LNCaP clone FGC (cell line): Measurements from ENCODE around the gene PPP1R37.

Experiments
- DNase-seq: peaks from one replicate; pipeline ENCODE4 v3.0.0-alpha.2; 2011; ENCODE audit warnings: low read depth
- H3K4me3 ChIP-seq: 2 replicates; pipeline ENCODE4 v1.5.1; 2011; ENCODE audit warnings: mild to moderate bottlenecking, low read depth, low read length, control low read depth
- TF ChIP-seq, protein P1 (sequence below): IDR thresholded peaks from 2 replicates; pipeline ENCODE4 v1.5.1; 2012; ENCODE audit warnings: mild to moderate bottlenecking; ENCODE audit not compliant: control insufficient read depth, insufficient read depth; ENCODE audit errors: extremely low read depth

Gene PPP1R37

DNA sequence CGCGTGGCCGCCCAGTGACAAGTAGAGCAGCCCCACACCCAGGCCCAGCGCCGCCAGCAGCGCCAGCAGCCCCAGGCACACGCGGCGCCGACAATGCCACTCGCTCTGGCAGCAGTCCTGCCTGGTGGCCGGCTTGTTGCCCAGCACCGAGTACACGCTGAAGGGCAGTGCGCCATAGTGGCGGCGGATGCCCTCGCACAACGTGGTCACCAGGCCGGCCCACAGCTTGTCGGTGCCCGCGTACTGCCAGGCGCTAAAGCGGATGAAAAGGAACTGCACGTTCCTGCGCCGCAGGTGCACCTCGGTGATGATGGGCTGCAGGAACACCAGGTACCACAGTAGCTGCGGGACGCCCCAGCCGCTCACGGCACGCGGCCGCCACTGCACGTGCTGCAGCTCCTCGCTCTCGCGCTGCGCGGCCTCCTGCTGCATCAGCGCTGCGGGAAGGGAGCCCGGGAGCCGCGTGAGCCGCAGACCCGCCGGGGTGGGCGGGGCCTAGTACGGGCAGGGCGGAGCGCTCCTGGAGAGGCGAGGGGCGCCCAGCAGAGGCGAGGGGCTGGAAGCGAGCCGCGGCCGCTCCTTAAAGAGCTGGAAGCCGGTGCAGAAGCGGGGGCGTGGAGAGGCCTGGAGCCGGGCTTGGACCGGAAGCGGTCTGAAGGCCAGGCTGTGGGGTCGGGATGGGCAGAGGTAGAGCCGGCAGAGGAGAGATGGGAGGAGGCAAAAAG is 60.5 kb downstream of the PPP1R37 start:
- H3K4me3 ChIP-seq: no peak overlapping the region
- no peak for DNase-seq

DNA sequence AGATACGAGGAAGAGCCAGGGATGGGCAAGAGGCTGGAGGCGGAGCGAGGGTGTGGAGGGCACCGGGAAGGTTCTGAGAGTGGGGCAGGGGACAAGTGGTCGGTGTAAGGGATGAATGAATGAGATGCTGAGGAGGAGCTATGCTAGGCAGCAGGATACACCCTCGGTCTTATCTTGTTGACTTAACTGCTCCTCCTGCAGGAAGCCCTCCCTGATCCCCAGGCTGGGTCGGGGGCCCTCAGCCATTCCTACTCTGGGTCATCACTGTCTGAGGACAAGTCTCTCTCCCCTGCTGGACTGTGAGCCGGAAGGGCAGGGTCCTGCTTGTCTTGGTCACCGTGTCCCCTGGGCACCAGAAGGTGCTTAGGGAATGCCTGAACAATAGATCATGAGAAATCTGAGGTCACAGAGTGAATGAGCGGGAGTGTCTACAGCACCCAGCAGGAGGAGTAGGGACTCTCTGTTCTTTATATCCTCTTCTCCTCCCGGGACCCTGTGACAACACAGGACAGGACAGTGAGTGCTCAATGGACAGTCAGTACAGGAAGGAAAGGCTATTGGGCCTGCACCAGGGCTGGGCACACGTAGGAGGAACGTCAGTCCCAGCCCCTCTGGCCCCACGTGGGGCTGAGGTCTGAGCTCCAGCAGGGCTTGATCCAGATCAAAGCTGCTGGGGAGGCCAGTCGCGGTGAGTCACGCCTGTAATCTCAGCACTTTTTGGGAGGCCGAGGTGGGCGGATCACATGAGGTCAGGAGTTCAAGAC is 61.3 kb downstream of the PPP1R37 start:
- TF ChIP-seq, protein P1, sequence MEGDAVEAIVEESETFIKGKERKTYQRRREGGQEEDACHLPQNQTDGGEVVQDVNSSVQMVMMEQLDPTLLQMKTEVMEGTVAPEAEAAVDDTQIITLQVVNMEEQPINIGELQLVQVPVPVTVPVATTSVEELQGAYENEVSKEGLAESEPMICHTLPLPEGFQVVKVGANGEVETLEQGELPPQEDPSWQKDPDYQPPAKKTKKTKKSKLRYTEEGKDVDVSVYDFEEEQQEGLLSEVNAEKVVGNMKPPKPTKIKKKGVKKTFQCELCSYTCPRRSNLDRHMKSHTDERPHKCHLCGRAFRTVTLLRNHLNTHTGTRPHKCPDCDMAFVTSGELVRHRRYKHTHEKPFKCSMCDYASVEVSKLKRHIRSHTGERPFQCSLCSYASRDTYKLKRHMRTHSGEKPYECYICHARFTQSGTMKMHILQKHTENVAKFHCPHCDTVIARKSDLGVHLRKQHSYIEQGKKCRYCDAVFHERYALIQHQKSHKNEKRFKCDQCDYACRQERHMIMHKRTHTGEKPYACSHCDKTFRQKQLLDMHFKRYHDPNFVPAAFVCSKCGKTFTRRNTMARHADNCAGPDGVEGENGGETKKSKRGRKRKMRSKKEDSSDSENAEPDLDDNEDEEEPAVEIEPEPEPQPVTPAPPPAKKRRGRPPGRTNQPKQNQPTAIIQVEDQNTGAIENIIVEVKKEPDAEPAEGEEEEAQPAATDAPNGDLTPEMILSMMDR: no peak
- no peak overlapping the region for H3K4me3 ChIP-seq
- no peak for DNase-seq

More for the DNA sequence above, 60.5 kb downstream of the PPP1R37 start:
- TF ChIP-seq, protein P1: no peak

DNA sequence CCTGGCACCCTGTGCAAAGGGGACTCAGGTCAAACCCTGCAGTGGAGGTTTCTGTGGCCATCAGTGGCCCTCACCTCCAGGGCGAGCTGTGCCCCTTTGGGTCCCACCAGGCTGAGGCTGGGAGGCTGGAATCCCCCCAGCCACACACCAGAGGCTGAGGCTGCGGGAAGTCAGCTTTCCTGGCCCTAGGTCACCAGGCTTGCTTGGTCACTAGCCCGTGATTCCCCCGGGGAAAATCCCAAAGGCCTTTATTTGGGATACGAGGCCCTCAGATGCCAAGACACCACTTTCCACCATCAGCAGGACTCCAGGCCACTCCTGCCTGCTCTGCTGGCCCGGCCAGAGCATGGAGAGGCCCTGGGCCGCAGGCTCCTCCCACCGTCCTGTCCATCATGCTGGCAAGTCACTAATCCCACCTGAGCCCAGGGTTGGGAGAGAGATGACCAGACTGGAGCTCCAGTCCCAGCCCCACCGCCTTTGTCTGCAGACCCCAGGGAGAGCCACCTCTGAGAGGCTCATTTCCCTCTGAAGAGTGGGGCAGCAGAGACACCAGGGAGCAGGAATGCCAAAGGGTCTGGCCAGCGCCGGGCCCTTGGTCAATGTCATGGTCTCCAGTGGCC is 63.1 kb downstream of the PPP1R37 start:
- DNase-seq: no peak
- TF ChIP-seq, protein P1: no peak
- H3K4me3 ChIP-seq: no peak overlapping the region

DNA sequence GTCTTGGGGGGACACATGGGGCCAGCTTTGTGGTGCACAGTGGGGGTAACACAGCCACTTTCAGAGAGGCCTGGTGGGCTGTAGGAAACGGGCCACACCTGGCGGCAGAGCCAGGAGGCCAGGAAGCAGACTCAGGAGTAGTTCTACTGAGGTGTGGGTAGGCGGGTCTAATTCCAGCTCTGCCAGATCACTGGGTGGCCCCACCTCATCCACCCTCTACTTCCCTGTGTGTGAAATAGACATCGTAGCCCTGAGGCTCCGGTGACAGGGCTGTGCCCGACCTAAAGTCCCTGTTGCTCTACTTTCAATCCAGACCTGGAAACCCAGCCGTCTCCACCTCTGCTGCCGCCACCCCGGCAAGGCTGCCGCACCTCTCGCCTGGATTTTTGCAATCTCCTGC is 63.8 kb downstream of the PPP1R37 start:
- DNase-seq: no peak
- TF ChIP-seq, protein P1: no peak

DNA sequence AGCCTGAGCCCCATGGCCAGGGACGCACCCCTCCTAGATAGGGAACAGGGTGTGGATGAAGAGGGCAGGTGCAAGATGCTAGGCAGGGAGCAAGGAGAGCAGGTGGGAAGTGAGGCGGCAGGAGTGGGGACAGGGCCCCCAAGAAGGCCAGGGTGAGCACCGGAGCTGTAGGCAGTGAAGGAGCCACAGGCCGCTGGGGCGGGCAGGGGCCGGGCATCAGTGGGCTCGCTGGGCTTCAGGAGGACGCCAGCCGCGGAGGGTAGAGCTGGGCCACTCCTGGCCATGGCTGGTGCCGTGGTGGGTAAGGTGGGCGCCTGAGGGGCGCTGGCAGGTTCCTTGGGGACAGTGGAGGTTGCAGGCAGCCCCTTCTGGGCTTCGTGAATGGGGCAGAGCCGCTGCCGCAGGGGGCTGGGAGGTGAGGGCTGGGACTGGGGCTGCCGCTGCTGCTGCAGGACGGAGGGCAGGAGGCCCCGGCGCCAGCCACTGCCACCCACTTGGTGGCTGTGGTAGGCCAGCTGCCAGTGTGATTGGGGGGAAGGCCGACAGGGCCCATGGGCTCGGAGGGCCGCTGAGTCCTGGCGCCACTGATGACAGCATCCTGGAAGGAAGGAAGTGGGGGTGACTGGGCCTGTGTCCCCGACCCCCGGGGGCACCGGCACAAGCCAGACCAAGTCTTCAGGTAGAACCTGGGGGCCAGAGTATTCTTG is 65.7 kb downstream of the PPP1R37 start:
- DNase-seq: no peak
- no peak overlapping the region for H3K4me3 ChIP-seq
- TF ChIP-seq, protein P1: no peak

More for the DNA sequence above, 63.8 kb downstream of the PPP1R37 start:
- H3K4me3 ChIP-seq: no peak overlapping the region

DNA sequence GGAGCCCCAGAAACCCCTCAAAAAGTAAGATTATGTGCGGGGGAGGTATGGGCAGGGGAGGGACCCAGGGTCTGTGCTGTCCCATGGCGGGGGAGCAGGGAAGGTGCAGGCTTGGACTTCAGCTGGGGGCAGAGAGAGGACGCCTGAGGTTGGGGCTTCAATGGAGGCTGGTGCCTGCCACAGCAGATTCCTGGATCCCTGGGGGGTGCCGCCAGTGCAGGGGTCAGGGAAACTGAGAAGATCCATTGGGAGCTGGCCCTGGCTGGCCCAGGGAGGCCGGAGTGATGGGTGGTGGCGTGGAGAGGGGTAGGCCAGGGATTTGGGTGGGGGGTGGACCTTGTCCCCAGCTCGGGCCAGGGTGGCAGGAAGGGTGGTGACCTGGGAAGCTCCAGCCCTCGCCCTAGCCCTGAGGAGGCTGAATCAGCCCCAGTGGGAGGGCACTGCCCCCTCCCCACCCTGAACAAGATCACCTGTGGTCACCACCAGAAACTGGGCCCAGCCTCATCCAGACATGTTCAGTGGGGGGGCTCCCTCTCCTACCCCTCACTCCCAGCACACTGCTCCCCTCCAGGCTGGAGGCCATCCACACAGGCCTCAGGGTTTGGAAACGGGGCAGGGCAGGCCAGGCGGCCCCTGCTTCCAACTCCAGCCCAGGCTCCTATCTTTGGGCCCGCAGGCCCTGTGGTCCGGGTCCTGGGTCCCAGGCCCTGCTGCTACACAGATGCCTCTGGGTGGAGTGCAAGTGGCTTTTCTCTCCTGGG is 66.4 kb downstream of the PPP1R37 start:
- TF ChIP-seq, protein P1: no peak
- no peak overlapping the region for H3K4me3 ChIP-seq
- DNase-seq: no peak
